DMS79 (cell line): ENCODE data around the gene HIVEP2.

ENCODE experiments used
- DNase-seq: peaks from one replicate; lab custom pipeline; 2025; lab: John Stamatoyannopoulos, UW

HIVEP2 gene

DNA sequence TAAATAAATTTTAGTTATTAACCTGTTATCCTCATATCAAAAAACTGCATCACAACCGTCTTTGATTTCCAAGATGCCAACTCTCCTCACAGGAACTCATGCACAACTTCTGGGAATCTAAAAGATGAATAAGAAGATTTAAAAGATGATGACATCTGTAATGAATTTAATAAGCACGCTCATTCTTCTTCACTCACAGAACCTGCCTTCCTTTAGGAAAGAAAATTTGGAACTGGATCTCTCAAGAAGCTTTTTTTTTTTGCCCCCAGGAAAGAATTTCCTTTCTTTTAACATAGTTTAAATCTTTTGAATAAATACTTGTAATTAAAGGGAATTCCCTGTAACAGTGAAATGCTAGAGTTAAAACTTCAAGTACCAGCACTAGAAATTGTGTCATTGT is 161.5 kb downstream of the HIVEP2 start:
- DNase-seq: no peak

DNA sequence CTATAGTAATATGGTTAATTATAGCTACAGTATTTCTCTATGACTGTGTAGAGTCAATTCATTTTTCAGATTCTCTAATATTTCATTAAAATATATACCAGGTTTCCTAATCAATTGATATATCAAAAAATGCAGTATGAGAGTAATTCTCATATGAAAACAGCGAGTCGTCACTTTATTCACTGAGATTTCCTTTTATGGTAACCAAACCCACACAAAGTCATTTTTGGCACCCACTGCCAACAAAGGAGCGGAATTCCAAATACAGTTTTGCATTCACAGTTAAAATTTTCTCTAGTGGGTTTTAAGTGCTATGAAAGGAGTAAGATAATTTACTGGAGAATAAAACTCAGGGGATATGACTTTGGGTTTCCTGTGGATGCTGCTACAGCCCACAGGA is 163.8 kb downstream of the HIVEP2 start:
- DNase-seq: no peak

DNA sequence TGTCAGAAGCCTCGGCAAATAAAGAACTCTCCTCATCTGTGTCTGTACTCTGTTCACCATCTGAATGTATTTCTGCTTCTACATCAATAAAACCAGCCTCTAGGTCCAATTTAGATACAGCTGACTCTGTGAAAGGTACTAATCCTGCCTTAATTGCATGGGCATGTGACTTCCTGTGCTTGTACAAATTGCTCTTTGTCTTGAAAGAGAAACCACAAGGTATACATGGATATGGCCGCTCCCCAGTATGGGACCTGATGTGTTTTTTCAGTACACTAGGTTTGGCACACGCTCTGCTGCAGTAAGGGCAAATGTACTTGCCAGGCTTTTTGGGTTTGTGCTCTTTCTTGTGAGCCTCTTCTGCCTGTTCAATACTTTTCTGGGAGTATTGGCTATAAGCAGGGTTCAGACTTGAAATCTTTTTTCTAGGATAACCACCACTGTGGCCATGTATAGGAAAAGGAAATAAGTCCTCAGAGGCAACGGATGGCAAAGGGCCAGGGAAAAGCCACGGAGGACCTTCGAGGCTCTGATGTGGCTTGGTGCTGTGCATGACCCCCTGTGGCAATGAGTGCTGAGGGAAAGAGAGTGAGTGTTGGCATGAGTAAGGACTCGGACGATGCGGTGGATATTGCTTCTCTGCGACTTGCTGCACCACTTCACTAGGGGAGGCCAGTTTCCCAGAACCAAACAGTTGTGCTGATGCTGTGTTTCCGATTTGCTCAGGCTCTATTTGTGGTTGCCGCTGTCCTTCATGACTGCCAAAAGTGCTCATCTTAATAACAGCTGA is 170.9 kb downstream of the HIVEP2 start:
- no peak for DNase-seq

DNA sequence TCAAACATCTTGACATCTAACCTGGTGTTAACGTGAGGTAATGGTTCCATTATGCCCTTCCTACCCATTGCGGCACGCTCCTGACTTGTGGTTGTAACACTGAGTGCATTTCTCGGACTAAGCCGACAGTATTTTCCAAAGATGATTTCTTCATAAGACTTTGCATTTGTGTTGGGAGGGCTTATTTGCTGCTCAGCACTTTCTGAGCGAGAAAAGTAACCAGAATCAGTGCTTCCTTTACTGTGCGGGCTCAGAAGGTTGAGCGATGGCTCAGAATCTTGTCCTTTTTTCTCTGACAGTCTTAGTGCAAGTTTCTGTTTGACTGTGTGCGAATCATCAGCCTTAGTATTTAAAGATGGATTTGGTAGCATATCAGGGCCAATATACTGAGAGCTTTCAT is 171.7 kb downstream of the HIVEP2 start:
- no peak for DNase-seq

DNA sequence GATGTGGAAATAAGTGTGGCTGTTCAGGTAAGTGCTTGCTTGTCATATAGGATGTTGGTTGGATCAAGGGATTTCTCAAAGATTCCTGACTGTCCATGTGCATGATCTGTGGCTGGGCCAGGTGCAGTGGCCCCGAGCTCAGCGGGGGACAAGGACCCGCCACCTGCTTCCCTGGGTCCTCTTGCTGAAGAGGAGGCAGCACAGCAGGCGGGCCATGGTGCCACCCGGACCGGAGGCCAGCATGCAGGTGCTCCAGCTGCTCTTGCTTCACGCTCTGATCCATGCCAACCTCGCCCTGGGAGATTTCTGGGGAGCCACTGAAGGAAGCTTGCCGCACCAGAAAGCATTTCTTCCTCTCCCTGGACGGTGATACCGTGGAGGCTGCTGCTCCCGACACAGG is 173.8 kb downstream of the HIVEP2 start:
- DNase-seq: no peak

DNA sequence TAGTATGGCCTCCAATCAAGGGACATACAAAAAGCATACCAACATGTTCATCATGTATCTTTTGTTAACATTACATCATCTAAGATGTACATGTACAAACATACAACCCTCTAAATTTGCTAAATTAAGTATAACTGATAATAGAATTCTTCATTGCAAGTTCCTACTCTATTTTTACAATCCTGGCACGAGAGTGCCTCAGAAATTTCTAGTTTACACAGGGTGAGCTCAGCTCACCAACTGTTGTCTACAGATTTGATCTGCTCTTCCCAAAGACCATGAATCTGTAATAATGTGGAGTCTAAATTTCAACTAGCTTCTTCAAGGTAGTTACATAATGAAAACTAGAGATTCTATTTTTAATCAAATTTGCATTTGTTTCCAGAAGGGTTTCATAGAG is 179.7 kb downstream of the HIVEP2 start:
- DNase-seq: no peak

DNA sequence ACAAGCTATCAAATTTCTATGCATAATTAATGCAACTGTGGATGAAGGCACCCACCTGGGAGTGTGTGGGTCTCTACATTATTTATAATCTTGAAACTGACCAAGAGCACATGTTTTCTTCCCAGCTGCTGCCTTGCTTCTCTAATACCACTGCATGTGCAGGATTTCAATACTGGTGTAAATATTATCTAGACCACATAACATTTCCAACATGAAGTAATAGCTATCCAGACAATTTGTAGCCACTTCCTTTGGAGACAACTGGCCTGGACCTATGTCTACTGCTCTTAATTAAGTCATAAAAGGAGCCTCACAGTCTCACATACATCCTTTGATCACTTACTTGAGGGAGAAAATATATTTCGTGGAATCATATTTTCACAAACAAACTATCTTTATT is 180.7 kb downstream of the HIVEP2 start:
- no peak for DNase-seq

DNA sequence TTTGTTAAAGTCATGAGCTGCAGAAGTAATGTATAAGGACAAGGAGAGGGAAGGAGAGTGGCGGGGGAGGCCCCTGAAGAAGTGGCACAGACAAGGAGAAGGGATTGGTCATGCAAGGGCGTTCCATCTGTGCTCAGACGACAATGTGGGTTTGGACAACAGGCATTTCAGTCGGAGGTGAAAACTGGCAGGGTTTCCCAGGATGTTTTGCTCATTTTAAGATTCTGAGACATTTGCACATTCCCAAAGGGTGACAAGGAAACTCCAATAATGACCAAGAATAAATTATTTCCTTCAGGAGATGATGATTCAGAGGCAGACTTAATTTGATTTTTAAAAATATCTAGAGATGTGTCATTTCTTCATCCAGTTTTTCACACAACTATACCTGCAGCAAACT is 181.8 kb downstream of the HIVEP2 start:
- DNase-seq: no peak

DNA sequence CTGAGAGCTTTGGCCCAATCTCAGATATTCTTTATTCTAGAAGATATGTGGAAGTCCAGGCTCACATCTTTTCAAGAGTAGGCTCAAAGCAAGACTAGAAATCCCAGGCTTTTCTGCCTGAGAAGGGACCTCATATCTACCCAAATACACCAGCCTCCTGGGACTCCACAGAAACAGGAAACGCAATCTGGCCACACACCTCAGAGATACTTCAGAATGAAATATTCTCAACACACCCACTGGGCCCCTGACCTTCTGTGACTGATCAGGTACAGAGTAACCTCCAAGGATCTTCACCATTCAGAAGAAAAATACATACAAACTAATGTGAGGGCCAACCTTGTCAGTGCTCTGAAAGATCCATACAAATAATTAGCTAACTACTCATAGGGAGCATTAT is 183.2 kb downstream of the HIVEP2 start:
- no peak for DNase-seq

DNA sequence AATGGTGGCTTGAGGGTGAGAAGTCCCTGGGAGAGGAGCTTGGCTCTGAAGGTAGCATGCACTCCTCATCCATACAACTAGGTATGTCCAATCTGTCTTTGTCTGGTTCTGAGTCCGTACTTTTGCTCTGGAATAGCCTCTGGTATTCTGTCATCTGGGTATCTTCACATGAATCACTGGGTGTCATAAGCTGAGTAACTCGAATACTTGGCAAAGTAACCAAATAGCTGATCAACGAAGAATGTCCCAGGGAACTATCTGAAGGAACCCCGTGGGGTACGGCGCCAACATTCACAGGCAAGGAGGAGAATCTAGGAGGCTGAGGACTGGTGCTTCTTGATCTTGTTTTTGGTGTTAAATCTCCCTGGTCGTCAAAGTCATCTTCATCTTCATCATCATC is 184.8 kb downstream of the HIVEP2 start:
- DNase-seq: no peak

DNA sequence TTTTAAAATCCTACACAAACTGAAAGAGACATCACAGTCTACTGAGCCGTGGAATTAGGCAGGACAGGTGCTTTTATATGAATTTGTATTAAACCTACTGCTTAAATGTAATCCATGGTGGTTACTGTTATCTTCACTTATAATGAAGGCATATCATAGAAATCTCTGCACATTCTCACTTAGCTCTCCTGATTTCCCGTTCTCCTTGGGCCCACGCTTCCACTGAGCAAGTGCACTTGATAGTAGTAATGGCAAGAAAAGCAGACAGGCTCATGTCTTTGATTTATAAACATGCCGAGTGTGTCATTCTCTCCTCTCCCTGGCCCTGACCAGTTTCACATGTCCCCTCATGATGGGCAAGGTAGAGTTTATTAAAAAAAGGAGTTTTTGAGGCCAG is 186.3 kb downstream of the HIVEP2 start:
- DNase-seq: no peak

DNA sequence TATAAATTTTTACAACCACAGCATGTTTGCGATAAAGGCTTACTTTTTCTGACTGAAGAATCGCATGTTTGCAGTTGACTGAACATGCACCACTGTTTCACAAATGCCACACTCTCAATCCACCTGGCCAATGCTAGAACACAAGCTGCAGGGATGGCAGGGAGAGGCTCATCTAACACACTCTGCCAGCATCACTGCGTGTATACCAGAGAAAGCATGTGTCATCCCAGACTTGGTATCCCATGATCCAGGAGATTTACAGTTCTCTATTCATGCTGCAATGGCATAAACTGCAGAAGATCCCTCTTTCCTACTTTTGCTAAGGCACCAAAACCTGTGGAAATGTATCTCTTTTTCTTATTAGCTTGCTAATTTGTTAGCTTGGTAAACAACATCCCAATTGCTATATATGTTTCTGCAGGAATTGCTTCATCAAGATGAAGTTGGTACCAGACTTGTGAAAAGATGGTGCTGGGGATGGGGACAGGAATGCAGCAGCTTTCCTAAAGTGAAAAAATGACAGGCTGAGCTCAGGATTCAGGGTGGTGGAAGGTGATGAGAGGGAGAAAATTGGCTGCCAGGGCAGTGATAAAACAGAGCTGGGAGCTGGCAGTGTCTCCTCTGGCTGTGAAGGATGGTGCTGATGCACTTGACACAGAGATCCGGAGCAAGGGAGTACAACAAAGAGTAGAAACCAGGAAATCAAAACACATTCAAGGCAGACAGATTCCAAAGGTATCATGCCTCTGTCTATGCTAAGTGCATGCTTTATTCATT is 186.9 kb downstream of the HIVEP2 start:
- DNase-seq: no peak

DNA sequence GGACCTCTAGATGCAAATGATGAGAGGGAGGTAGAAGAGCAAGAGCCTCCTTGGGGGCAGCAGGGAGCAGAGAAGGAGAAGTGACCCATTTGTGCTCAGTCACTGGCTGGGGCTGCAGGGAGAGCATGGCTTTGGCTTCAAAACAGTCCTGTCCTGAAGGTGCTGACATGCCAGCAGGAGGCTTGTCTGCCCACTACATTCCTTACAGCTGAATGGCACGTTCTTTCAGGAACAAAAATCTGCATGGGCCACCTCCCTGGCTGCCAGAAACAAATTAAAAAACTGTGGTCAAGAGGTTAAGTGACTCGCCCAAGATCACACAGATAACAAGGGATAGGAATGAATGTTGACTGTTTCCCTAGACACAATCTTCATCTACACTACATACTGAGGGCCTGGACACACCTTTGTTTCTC is 188.8 kb downstream of the HIVEP2 start:
- no peak for DNase-seq

DNA sequence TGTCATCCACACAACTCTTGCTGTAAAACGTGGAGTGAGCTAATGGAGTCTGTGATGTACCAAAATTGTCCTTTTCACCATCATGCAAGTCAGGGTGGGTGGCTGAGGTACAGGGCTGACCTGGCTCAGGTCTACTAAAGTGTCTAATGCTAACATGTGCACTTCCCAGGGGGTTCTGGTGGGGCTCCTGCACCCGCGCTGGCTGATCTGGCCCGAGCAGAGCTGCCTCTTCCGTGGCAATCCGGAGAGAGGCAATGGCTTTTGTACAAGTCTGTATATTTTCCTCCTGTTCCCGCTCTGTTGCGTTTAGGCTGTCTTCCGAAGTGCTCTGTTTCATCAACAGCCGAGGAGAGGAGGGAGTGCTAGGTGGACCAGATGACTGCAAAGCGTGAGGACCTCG is 191.8 kb downstream of the HIVEP2 start:
- no peak for DNase-seq

DNA sequence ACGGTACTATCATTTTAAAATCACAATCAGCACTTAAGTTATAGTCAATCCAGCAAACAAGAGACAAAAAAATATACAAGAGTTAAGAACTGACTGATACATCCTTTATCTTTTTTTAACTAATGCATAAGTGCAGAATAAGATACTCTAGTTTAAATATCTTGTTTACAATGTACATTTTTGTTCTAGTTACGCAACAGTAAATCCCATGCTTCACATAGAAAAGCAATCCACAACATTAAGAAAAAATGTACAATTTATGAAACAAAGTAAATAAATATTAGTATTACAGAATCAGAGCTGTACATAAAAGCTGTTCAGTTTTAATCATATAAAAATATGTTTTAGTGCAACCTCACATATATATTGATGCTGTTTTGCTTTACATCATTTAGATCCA is 192.6 kb downstream of the HIVEP2 start:
- DNase-seq: no peak

DNA sequence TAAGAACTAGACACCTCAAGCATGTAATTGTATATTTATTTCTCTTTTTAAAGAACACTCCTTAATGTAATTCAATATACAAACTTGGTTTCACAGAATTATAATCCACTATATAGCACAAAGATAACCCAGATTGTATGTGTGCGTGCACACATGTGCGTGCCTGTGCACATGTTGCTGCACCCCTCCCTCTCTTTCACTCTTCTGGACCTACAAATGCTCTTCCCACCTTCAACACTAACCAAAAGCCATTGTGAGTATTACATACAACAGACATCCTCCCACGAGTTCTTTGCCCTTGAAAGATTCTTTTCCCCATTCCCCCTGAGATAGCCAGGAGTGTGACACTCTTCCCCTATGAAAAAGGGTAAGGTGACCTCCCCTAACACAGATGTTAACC is 193.5 kb downstream of the HIVEP2 start:
- DNase-seq: no peak

DNA sequence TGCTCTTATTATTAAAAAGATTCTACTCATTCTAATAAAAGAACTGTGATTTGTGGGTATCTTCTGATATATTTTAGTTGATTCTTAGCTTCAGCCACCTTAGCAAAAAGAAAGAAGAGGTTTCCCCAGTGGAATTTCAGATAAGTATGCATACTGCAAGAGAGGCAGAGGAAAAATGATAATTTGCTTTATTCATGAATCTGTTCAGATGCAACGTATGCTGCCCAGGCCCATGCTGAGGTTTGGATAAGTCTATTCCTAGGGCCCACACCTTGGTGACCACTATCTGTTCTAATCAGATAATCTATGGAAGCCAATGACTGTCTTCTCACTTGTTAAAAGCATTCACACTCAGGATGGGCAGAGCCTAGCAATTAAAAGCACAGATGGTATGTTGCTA is 194.0 kb downstream of the HIVEP2 start:
- DNase-seq: no peak

DNA sequence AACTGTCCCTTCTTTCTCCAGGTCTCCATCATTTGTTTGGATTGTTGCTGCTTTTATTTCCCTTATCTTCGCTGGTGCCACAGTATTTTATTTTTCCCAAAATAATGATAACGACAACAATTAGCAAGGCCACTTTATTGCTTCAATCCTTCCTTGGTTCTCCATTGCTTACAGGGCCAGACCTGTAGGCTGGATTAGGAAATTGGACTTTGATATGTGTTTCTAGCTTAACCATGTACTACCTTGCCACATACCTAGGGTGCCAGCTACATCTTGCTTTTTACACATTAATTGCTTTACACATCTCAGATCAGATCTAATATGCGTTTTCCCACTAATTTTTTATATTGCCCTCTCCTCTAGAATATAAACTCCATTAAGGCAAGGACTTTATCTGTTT is 195.4 kb downstream of the HIVEP2 start:
- DNase-seq: no peak

DNA sequence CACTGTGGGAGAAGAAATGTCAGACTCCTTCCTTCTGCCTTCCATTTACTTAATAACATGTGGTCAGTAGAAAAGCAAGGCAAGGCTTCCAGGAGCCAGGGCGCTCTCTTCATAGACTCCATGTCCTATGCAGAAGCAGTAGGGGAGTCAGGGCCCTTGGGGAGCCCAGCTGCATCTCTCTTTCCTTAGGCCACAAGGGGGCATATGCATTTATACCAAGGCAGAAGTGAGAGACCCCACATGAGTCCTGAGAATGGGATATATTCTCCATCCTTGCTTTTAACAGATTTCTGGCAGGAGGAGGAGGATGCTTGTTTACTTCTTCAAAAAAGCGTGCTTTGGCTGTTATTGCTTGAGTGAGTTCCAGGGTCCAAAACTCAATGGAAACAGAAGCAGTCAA is 198.5 kb downstream of the HIVEP2 start:
- DNase-seq: no peak

DNA sequence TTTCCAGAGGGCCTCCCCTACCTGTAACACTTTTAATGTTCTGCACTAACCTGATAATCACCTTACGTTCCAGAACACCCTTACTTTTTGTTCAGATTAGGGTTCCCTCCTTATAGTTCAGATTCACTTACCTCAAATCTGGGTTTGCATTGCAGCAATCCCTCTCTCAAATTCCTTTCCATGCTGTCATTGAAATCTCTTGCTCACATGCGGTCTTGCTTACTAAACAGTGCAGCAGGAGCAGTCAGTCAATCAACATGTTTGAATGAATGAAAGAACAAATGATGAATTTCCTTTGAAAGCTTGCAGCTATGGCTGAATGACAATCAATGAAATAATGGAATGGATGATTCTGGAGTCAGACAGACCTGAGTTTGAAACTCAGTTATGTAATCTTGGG is 200.1 kb downstream of the HIVEP2 start:
- no peak for DNase-seq

DNA sequence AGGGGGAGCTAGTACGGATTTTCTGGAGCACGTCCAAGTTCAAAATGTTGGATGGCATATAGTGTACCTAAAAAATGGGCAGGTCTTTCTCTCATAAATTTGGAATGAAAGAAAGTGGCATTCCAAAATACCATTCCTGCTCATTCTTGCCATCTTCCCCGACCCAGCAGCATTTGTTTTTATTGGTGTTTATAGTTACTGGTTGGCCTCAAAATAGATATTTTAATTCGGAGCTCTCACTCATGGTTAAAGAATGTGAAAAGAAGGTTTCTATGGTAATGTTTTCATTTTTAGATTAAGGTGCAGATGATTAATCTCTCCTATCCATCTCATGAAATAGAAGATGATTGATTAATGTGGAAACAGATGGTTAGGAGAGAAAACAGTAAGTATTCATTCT is 204.5 kb downstream of the HIVEP2 start:
- DNase-seq: no peak

DNA sequence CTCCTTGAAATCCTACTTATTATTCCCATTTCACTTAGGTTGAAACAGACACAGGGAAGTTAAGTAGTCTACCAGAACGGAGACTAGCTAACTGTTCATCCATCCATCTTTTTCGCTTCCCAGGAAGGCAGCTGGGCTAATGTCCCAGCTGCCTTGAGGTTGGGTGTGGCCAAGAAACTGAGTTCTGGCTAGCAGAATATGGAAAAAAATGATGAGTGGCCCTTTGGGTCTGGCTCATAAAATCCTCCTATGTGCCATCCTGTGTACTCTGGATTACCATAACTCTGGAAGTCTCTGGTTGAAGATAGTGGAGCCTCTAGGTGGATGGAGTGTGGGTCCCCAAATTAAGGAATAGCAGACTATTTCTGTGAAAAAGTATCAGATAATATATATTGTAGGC is 206.2 kb downstream of the HIVEP2 start:
- no peak for DNase-seq

DNA sequence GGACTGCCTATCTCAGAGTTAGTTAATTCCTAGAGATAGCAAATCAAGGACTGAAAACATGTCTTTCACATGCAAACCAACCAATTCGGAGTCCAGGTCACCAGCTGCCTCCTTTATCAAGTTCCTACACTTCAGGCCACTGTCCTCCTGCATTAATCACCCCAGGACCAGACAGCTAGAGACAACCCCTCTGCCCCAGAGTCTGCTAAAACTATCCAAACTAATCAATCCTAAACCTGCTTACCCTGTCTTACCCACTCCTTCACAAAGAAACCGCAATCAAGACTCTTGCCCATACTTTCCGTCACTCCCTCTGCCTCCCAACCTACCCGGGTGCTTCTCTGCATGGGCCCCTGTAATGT is 207.0 kb downstream of the HIVEP2 start:
- no peak for DNase-seq
